NK-92 (cell line): Measurements from ENCODE around the gene ADORA3.
"Not testable (repeated sequence)": the region's sequence is repeated elsewhere in the genome, so short reads cannot be mapped to it uniquely, and the experiment has no call there.

ENCODE experiments used
- DNase-seq: peaks from one replicate; lab custom pipeline; 2025; ENCODE audit not compliant: unreplicated experiment; lab: John Stamatoyannopoulos, UW

ADORA3 gene

GRCh38 chr1:111503585-111504060 is at the start of gene ADORA3, which contains the start of gene TMIGD3:
Gene ADORA3 (minus strand): TSS chr1:111503633. CDS start chr1:111503354, 279 bp downstream.
Gene TMIGD3 (minus strand): TSS chr1:111503633. CDS start chr1:111503354, 279 bp downstream.
- no peak for DNase-seq

- no peak for DNase-seq
Observed at GRCh38 chr1:111553196-111553595, 49.8 kb upstream of the ADORA3 start.

- DNase-seq: no peak
Observed at GRCh38 chr1:111552587-111552986, 49.2 kb upstream of the ADORA3 start.

- DNase-seq: no peak
Observed at GRCh38 chr1:111551623-111552411, 48.4 kb upstream of the ADORA3 start.

GRCh38 chr1:111547786-111548185 is 44.4 kb upstream of the ADORA3 start:
- DNase-seq: not testable (repeated sequence)

GRCh38 chr1:111542187-111542586 is 38.8 kb upstream of the ADORA3 start:
- DNase-seq: no peak

- no peak for DNase-seq
Observed at GRCh38 chr1:111541721-111542120, 38.3 kb upstream of the ADORA3 start.

- no peak for DNase-seq
Observed at GRCh38 chr1:111540928-111541327, 37.5 kb upstream of the ADORA3 start.

- no peak for DNase-seq
Observed at GRCh38 chr1:111538343-111539025, 35.1 kb upstream of the ADORA3 start.

GRCh38 chr1:111535256-111536191 is 32.1 kb upstream of the ADORA3 start:
- DNase-seq: no peak

- no peak for DNase-seq
Observed at GRCh38 chr1:111520053-111520452, 16.6 kb upstream of the ADORA3 start.

GRCh38 chr1:111517469-111518225 is 14.2 kb upstream of the ADORA3 start:
- no peak for DNase-seq

GRCh38 chr1:111516005-111516535 is 12.6 kb upstream of the ADORA3 start:
- DNase-seq: no peak

- no peak for DNase-seq
Observed at GRCh38 chr1:111515291-111516004, 12.0 kb upstream of the ADORA3 start.

GRCh38 chr1:111513410-111514020 is 10.1 kb upstream of the ADORA3 start:
- no peak for DNase-seq

- DNase-seq: no peak
Observed at GRCh38 chr1:111512931-111513330, 9.5 kb upstream of the ADORA3 start.

- no peak for DNase-seq
Observed at GRCh38 chr1:111512132-111512889, 8.9 kb upstream of the ADORA3 start.

- no peak for DNase-seq
Observed at GRCh38 chr1:111511370-111511769, 7.9 kb upstream of the ADORA3 start.
